Endothelial cell of umbilical vein (primary cell): ENCODE results near the gene PLEKHM2. TPM values are rescaled to one million over a fixed set of nuclear protein-coding genes. Genes with fewer than 3 reads are reported as not detected.
A peak's percentile ranks its signal among the peaks of the same experiment; 100 is the strongest.

ENCODE experiments used
- BruUV-seq: library from RNA; stranded (reverse); fragments of 400-500 nt; replicated peaks from 2 replicates; lab custom pipeline; 2021; lab: Mats Ljungman, UMichigan
- CTCF ChIA-PET: fragments of 300-600, 350-600 bp; sonication (Branson Sonifier 250); formaldehyde crosslinking; loops from one replicate; lab custom pipeline; 2021; ENCODE audit warnings: antibody characterized with exemption, inconsistent platforms; lab: Charles Lee
- POLR2A ChIA-PET: fragments of 300-600, 350-600 bp; sonication (Branson Sonifier 250); formaldehyde crosslinking; loops from one replicate; lab custom pipeline; 2021; ENCODE audit warnings: antibody characterized with exemption, inconsistent platforms; lab: Charles Lee
- DNase-seq: peaks from one replicate; pipeline ENCODE4 v3.0.0-alpha.2; 2011; ENCODE audit warnings: low read depth, low spot score
- FAIRE-seq: peaks from 2 replicates; lab custom pipeline; 2011; peaks lifted over from hg19 to GRCh38; lab: Jason Lieb, UNC
- H2AFZ ChIP-seq: 2 replicates; pipeline ENCODE4 v1.6.0; 2012; ENCODE audit warnings: low read depth, low read length, control low read depth, inconsistent platforms
- H3K27ac ChIP-seq: 2 replicates; pipeline ENCODE4 v1.5.1; 2011; ENCODE audit warnings: low read depth, mild to moderate bottlenecking, control low read depth, low read length, moderate library complexity; ENCODE audit not compliant: insufficient read depth
- H3K27me3 ChIP-seq, 2 experiments: 2 replicates each; pipeline versions ENCODE4 v1.6.0 to v1.6.1; 2011; ENCODE audit warnings: low read length in 2 of 2, mixed read lengths in 1 of 2; ENCODE audit not compliant: control insufficient read depth in 2 of 2, insufficient read depth in 2 of 2
- H3K36me3 ChIP-seq, 2 experiments: 2 replicates in 1 of 2; 3 replicates in 1 of 2; pipeline ENCODE4 v1.5.1; 2011; ENCODE audit warnings: low read length in 2 of 2, mild to moderate bottlenecking in 1 of 2, moderate library complexity in 1 of 2; ENCODE audit not compliant: control insufficient read depth in 2 of 2, insufficient read depth in 2 of 2; ENCODE audit errors: extremely low read depth in 1 of 2
- H3K4me1 ChIP-seq: 3 replicates; pipeline ENCODE4 v1.5.1; 2011; ENCODE audit warnings: mild to moderate bottlenecking, low read length; ENCODE audit not compliant: control insufficient read depth, insufficient read depth; ENCODE audit errors: extremely low read depth
- H3K4me2 ChIP-seq: 2 replicates; pipeline ENCODE4 v1.6.1; 2011; ENCODE audit warnings: low read length, control low read depth, mixed read lengths; ENCODE audit not compliant: insufficient read depth
- H3K4me3 ChIP-seq, 3 experiments: fragments of 200-600 bp in 1 of 3; sonication (generic), shearing (Covaris generic) in 1 of 3; replicated peaks in 1 of 3; 2 replicates each; pipeline ENCODE4 v1.5.1; 2011 to 2016; ENCODE audit warnings: control low read depth in 3 of 3, low read length in 3 of 3, mild to moderate bottlenecking in 2 of 3, inconsistent platforms in 1 of 3, low read depth in 1 of 3, moderate library complexity in 1 of 3; ENCODE audit not compliant: insufficient read depth in 1 of 3
- H3K79me2 ChIP-seq: 2 replicates; pipeline ENCODE4 v1.6.0; 2012; ENCODE audit warnings: low read length, inconsistent platforms; ENCODE audit not compliant: control insufficient read depth, insufficient read depth
- H3K9ac ChIP-seq: replicated peaks from 2 replicates; pipeline ENCODE3; 2011; ENCODE audit warnings: low read length, control low read depth; ENCODE audit not compliant: insufficient read depth; ENCODE audit errors: extremely low read depth
- H3K9me1 ChIP-seq: replicated peaks from 3 replicates; pipeline ENCODE4 v1.6.0; 2011; ENCODE audit warnings: mild to moderate bottlenecking, low read length; ENCODE audit not compliant: control insufficient read depth, insufficient read depth; ENCODE audit errors: extremely low read depth
- H3K9me3 ChIP-seq: replicated peaks from 2 replicates; pipeline ENCODE4 v1.5.1; 2012; ENCODE audit warnings: low read length, inconsistent platforms; ENCODE audit not compliant: control insufficient read depth, insufficient read depth
- H4K20me1 ChIP-seq: replicated peaks from 2 replicates; pipeline ENCODE3; 2011; ENCODE audit warnings: mild to moderate bottlenecking, low read length; ENCODE audit not compliant: control insufficient read depth, insufficient read depth; ENCODE audit errors: extremely low read depth
- CTCF ChIP-seq, 2 donors: IDR thresholded peaks; 1 replicate in 1 of 2; 2 replicates in 1 of 2; pipeline ENCODE4 v1.5.1; 2011; ENCODE audit warnings: low read length in 2 of 2, mild to moderate bottlenecking in 2 of 2, moderate library complexity in 2 of 2, control low read depth in 1 of 2, inconsistent platforms in 1 of 2, low read depth in 1 of 2; ENCODE audit not compliant: insufficient read depth in 1 of 2; ENCODE audit errors: extremely low read depth in 1 of 2
- EZH2 ChIP-seq: IDR thresholded peaks from 2 replicates; pipeline ENCODE4 v1.6.1; 2012; ENCODE audit warnings: borderline replicate concordance, low read depth, mild to moderate bottlenecking, moderate library complexity, low read length, inconsistent platforms; ENCODE audit not compliant: severe bottlenecking
- FOS ChIP-seq: IDR thresholded peaks from 2 replicates; pipeline ENCODE4 v1.6.1; 2011; ENCODE audit warnings: mild to moderate bottlenecking, low read length, moderate library complexity, borderline replicate concordance; ENCODE audit not compliant: insufficient read depth
- GATA2 ChIP-seq: IDR thresholded peaks from 2 replicates; pipeline ENCODE4 v1.7.0; 2011; ENCODE audit warnings: low read depth, mild to moderate bottlenecking, moderate library complexity, mixed read lengths, low read length; ENCODE audit not compliant: insufficient read length, insufficient read depth
- JUN ChIP-seq: IDR thresholded peaks from 2 replicates; pipeline ENCODE4 v1.6.1; 2011; ENCODE audit warnings: borderline replicate concordance, low read depth; ENCODE audit not compliant: insufficient read length, insufficient read depth
- MYC ChIP-seq: IDR thresholded peaks from one replicate; pipeline ENCODE4 v1.6.1; 2011; ENCODE audit warnings: mild to moderate bottlenecking, low read depth, low read length
- POLR2AphosphoS5 ChIP-seq: IDR thresholded peaks from 2 replicates; pipeline ENCODE4 v1.6.1; 2012; ENCODE audit warnings: low read depth, mild to moderate bottlenecking, control low read depth, low read length, moderate library complexity; ENCODE audit not compliant: insufficient read depth
- dilution Hi-C: fragments of 300-500 bp; cut with MboI; formaldehyde crosslinking; loops from one replicate; pipeline ENCODE4 v1.15.0; 2019; ENCODE audit warnings: low sequenced_read_pairs; ENCODE audit not compliant: extremely low pct_ligation_motif_present
- intact Hi-C: fragments of 100-400 bp; cut with micrococcal nuclease; formaldehyde crosslinking; loops from one replicate; pipeline ENCODE4 v1.10.0; 2022
- polyA plus RNA-seq, 4 experiments: library from polyadenylated mRNA; depleted of rRNA in 3 of 4; stranded (reverse) in 3 of 4; unstranded in 1 of 4; fragments of >200 nt; gene quantifications; 2 replicates each; pipeline versions ENCODE4 v1.2.1 to v1.2.3, GENCODE V29; 2011 to 2012; ENCODE audit warnings: missing spikeins in 1 of 4
- total RNA-seq: library from RNA; stranded (reverse); gene quantifications from 2 replicates; pipeline ENCODE4 v1.2.3, GENCODE V29; 2021
- TF ChIP-seq, protein P1 (sequence below): IDR thresholded peaks from 2 replicates; pipeline ENCODE4 v1.6.1; 2011; ENCODE audit not compliant: insufficient read depth, insufficient read length

Gene PLEKHM2
- total and polyA plus RNA-seq, 2 donors (not counting 3 experiments of a cell fraction or from before 2014, with no cell fraction given) = 60.6 to 67.5 TPM

DNA sequence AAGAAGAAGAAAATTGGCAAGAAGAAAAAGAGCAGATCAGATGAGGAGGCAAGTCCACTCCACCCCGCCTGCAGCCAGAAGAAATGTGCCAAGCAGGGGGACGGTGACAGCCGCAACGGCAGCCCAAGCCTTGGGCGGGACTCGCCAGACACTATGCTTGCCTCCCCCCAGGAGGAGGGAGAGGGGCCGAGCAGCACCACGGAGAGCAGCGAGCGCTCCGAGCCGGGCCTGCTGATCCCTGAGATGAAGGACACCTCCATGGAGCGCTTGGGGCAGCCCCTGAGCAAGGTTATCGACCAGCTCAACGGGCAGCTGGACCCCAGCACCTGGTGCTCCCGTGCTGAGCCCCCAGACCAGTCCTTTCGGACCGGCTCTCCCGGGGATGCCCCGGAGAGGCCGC, 42.9 kb downstream of the PLEKHM2 start:
- Histone ChIP-seq H3K4me1 (no peaks in the 10 kb centered on the region), H3K4me2 (no peak overlapping the region), H3K36me3 (peaks cover 9 to 65% of the 10 kb centered on the region in 2 experiments), H3K27ac (no peak overlapping the region), H3K9me1 (no peaks in the 10 kb centered on the region), H3K9me3 (no peaks in the 10 kb centered on the region), H3K27me3 (no peaks in the 10 kb centered on the region), H2AFZ (no peak overlapping the region), H3K79me2 (no peaks in the 10 kb centered on the region), H3K4me3 (no peak overlapping the region), H3K9ac (no peak overlapping the region), H4K20me1 (no peaks in the 10 kb centered on the region)
- dilution Hi-C loops (no loop called here), intact Hi-C loops (no loop called here)
- DNase-seq (no peak), FAIRE-seq (no peak)
- TF ChIP-seq POLR2AphosphoS5 (no peak), GATA2 (no peak), FOS (no peak), EZH2 (no peak), CTCF (IDR thresholded peaks at IDR 0.05; ENCODE audit: extremely low read depth in 1 of 2, insufficient read depth in 1 of 2, low read depth in 1 of 2, low read length in 2 of 2) (no peak), MYC (no peak)
- CTCF ChIA-PET = no interaction called here
- POLR2A ChIA-PET = no interaction called here
- TSS peak; percentile 47 for BruUV-seq

DNA sequence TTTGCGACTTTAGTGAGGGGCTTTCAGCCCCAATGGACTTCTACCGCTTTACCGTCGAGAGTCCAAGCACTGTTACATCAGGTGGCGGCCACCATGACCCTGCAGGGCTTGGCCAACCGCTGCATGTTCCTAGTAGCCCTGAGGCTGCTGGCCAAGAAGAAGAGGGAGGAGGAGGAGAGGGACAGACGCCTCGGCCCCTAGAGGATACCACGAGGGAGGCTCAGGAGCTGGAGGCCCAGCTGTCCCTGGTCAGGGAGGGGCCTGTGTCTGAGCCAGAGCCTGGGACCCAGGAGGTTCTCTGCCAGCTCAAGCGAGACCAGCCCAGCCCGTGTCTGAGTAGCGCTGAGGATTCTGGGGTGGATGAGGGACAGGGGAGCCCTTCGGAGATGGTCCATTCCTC, 43.3 kb downstream of the PLEKHM2 start:
- intact Hi-C loops = no loop called here
- POLR2A ChIA-PET = no interaction called here
- FAIRE-seq = no peak
- CTCF ChIA-PET = no interaction called here
- no TSS peak for BruUV-seq
- dilution Hi-C loops = no loop called here
- H3K27me3 ChIP-seq = no peaks in the 10 kb centered on the region
- no peaks in the 10 kb centered on the region for H4K20me1 ChIP-seq
- no peaks in the 10 kb centered on the region for H3K9me3 ChIP-seq
- TF ChIP-seq CTCF (IDR thresholded peaks at IDR 0.05; ENCODE audit: extremely low read depth in 1 of 2, insufficient read depth in 1 of 2, low read depth in 1 of 2, low read length in 2 of 2) (no peak), GATA2 (no peak), MYC (no peak), JUN (no peak)
- TF ChIP-seq, protein P1, sequence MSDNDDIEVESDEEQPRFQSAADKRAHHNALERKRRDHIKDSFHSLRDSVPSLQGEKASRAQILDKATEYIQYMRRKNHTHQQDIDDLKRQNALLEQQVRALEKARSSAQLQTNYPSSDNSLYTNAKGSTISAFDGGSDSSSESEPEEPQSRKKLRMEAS = no peak
- H3K9ac ChIP-seq = no peak overlapping the region
- no peak overlapping the region for H3K4me3 ChIP-seq
- H3K9me1 ChIP-seq = no peaks in the 10 kb centered on the region
- peaks cover 9 to 65% of the 10 kb centered on the region in 2 experiments for H3K36me3 ChIP-seq
- H3K79me2 ChIP-seq = no peaks in the 10 kb centered on the region
- DNase-seq = no peak
- no peak overlapping the region for H3K27ac ChIP-seq
- H3K4me2 ChIP-seq = no peak overlapping the region
- no peaks in the 10 kb centered on the region for H3K4me1 ChIP-seq
- no peak overlapping the region for H2AFZ ChIP-seq
